HG03280 (cell line): ENCODE results near the gene GLI3.

ENCODE experiments used
- ATAC-seq: cut with Tn5 transposase; IDR thresholded peaks from one replicate; pipeline ENCODE4 v1.9.1; 2021; ENCODE audit warnings: mild to moderate bottlenecking, moderate library complexity; ENCODE audit not compliant: unreplicated experiment

The GLI3 gene

GRCh38 chr7:42236266-42236975 lies 588 bp downstream of the GLI3 start:
- ATAC-seq, result peak; percentile 11

DNA sequence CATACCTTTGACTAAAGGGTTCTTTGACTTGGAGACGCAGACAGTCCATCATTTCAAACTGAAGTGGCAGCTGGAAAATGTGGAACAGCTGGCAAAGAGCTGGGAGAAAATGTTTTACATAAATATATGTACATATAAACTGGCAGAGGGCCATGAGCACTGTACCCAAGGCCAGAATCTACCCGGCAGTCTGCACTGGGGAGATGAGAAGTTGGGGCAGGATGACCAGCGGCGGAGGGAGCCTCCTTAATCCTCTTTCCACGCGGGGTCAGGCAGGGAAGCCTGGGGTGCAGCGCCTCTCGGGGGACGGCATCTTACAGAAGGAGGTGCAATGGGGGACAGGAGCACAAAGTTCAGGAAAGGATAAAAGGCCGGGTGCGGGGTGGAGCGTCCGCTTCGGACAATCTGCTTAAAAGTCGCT lies 1.3 kb downstream of the GLI3 start:
- ATAC-seq, result no peak

GRCh38 chr7:42234736-42235135 lies 2.3 kb downstream of the GLI3 start:
- ATAC-seq, result no peak

DNA sequence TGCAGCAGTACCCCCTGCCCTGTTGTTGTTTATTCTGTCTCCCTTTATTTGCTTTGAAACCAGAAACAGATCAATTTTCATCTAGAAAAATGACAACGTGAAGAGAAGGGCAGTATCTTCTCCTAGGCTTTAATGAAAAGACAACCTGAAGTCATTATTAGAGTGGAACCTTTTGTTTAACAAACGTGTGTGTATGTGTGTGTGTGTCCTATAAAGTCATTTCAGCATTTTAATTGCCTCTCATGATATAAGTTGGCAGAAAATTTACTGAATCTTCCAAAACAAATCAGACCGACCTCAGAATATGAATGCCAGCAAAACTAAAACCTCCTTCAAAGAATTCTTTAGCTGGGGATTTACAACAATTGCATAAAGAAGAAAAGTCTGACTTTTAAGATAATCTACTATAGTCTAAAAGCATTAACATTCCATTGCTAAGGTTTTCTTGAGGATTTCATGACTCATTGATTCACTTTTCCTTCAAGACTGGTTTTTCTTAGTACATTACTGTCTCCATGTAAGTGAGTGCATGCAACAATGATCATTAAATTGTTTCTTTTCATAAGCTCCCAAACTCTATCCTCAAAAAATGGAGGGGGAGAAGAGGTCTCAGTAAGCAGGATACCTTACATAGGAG lies 3.2 kb downstream of the GLI3 start:
- no peak for ATAC-seq

- no peak for ATAC-seq
Measured at GRCh38 chr7:42233171-42233570, 3.8 kb downstream of the GLI3 start.

DNA sequence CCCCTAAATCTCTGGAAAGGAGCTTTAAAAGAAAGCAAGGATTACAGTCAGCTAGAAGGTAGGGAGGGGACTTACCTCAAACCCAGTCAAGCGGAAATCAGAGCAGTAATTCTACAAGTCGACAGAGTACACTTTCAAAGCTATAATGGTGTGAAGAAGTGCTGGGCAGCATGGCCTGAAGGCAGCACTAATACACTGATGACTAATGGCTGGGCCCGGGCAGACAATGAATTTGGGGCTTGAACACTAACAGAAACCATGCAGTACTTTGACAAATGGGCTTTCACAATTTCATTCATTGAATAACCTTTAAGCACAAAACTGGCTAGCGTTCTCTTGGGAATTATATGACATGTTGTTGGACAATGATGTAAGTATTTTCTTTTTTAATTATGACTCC lies 4.7 kb downstream of the GLI3 start:
- no peak for ATAC-seq

GRCh38 chr7:42231043-42231787 lies 5.8 kb downstream of the GLI3 start:
- ATAC-seq, result no peak

- ATAC-seq, result peak; percentile 24
Measured at GRCh38 chr7:42227936-42228591, 8.9 kb downstream of the GLI3 start.

- ATAC-seq, result peak; percentile 70
Measured at GRCh38 chr7:42227541-42227935, 9.5 kb downstream of the GLI3 start.

GRCh38 chr7:42227021-42227420 lies 10.0 kb downstream of the GLI3 start:
- ATAC-seq, result no peak

DNA sequence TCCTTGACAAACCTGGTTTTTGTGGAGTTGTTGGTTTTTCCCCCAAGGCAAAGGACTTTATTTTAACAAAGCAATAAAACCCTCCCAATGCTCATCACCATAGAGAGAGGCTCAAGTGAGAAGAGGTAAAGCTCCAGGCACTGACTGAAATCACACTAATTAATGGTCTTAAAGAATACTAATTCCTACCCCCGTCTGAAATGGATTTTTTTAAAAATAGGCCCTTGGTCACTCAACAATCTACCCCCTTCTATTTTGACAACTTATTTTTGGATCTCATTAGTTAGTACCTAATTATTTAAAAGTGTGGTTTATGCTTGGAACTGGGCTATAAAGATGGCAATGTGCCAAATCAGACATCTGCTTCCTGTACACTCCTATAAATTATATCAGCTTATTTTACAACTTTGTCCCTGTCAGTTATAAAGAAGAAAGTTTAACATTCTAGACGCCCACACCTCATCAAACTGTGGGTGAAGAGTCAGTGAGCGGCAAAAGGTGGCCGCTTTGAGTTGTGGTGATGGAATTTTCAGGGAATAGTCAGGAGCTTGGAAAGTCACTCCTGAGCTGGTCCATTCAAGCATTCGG lies 10.6 kb downstream of the GLI3 start:
- ATAC-seq, result no peak

GRCh38 chr7:42224391-42225003 lies 12.5 kb downstream of the GLI3 start:
- no peak for ATAC-seq

DNA sequence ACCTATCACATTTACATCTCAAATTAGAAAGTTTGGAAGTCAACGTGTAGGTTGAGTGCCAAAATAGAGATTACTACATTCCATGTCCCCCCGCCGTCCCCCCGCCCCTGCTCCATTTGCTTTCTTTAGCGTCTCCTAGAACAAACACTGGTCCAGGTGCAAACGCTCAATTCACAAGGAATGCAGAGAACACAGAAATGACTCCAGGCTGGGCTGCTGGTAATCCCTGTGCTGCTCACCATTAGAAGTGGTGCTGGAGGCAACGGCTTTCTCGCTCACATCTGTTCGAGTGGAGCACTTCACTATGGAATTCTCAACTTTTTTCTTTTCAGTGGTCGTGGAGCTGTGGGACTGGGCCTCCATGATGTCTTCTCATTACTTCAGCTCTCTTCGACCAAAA lies 14.1 kb downstream of the GLI3 start:
- ATAC-seq, result no peak

DNA sequence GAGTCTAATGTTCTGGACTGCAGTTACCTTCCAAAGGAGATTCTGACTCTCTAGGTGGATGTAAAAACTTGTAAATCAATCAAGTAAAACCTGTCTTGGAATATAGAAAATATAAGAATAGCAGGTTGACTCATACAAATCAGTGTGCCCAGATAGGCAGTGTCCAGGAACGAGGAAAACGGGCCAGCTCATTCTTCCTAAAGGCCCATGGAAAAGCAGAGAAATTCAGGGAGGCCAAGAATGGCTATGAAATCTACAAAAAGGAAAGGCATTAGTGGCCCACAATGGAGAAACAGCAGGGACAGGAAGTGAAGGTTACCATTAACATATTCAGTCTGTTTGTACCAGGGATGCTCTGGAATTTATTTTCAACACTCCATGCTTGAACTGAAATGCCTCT lies 14.9 kb downstream of the GLI3 start:
- ATAC-seq, result no peak

DNA sequence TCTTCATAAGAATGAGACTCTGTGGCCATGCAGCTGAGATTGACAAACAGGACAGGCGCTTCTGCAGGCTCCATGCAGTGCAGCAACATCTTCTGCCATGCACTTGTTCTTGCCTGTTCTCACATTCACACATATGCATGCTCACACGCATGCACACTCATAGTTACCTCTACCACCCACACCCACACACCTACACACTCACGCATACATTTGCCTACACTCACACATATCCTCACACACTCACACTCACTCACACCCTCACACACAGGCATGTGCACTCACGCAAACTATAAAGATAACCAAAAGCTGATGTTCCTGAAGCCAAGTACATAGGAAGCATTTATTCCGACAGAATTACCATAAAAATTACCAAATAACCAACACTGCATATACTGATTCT lies 15.7 kb downstream of the GLI3 start:
- ATAC-seq, result no peak

DNA sequence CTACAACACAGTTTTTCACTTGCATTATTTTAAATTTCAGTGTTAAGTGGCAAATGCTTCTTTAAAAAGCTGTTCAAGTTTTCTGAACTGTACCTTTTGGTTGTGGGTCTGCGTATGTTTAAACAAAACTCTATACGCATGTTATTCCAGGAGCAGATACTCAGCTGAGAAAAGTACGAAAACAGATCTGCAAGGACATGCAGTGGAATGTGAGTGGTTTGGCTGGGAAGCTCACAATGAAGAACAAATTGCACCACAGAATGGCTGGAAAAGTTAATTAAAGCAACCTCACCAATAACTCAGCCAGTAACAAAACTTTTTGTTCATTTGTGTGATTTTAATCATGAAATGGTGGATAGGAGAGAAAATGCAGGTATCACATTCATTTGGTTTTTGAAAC lies 17.6 kb downstream of the GLI3 start:
- no peak for ATAC-seq

DNA sequence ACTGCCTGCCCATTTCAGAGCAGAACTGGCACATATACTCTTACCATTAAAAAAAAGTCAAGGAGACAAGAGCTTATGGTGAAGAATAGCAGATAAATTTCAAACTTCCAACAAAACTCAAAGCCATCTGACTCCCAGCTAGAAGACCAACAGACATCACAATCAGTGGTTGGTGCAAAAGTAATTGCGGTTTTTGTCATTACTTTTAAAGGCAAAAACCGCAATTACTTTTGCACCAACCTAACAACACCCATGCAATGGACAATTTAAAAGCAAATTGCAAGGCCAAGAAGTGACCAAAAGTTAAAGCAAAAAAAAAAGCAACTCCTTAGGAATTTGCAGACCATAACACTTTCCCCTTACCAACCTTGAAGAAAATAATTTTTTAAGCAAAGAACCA lies 18.8 kb downstream of the GLI3 start:
- no peak for ATAC-seq

- no peak for ATAC-seq
Measured at GRCh38 chr7:42217548-42217947, 19.5 kb downstream of the GLI3 start.

- ATAC-seq, result no peak
Measured at GRCh38 chr7:42217053-42217452, 20.0 kb downstream of the GLI3 start.

DNA sequence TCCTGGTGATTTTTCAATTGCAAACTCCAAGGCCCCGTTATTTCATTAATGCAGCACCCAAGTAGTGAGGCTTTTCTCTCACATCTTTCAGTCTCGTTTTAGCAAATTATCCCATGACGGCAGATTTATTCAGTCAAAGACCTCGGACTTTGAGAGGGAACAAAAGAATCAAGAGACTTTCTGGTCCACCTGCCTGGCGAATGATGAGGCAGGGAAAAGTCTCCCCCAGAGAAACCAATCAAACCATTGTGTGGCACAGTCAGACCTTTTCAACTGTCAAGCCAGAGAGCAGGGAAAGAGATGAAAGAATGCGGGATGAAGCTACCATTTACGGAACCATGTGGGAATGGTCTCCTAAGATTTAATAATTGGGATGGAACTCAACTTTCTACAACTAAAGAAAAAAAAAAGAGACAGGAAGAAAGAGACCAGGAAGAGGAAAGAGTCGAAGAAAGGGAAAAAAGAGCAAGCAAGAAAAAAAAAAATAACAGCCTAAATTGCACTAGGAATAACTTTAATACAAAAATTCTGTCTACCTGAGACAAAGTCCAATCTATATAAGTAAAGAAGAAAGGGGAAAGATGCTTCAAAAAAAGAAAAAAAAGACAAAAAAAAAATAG lies 22.8 kb downstream of the GLI3 start:
- ATAC-seq, result no peak
